Endothelial cell (in vitro differentiated cells): ENCODE data around the gene GALNT16. TPM values are rescaled to one million over a fixed set of nuclear protein-coding genes. Genes with fewer than 3 reads are reported as not detected.

Experiments
- DNase-seq: peaks from one replicate; pipeline ENCODE4 v3.0.0; 2021; ENCODE audit warnings: low spot score
- H3K27ac Mint-ChIP-seq: one replicate; pipeline ENCODE4 v1.8.0; 2021; ENCODE audit warnings: mixed read lengths, inconsistent platforms; ENCODE audit not compliant: unreplicated experiment
- H3K27me3 Mint-ChIP-seq: one replicate; pipeline ENCODE4 v1.8.0; 2021; ENCODE audit warnings: mild to moderate bottlenecking, moderate library complexity, mixed read lengths, inconsistent platforms; ENCODE audit not compliant: unreplicated experiment
- H3K36me3 Mint-ChIP-seq: one replicate; pipeline ENCODE4 v1.8.0; 2021; ENCODE audit warnings: mild to moderate bottlenecking, low read depth, mixed read lengths, inconsistent platforms; ENCODE audit not compliant: unreplicated experiment
- H3K4me1 Mint-ChIP-seq: one replicate; pipeline ENCODE4 v1.8.0; 2021; ENCODE audit warnings: mild to moderate bottlenecking, mixed read lengths, inconsistent platforms; ENCODE audit not compliant: unreplicated experiment
- H3K4me3 Mint-ChIP-seq: one replicate; pipeline ENCODE4 v1.8.0; 2021; ENCODE audit warnings: mild to moderate bottlenecking, mixed read lengths, inconsistent platforms; ENCODE audit not compliant: unreplicated experiment
- H3K9me3 Mint-ChIP-seq: one replicate; pipeline ENCODE4 v1.8.0; 2021; ENCODE audit warnings: mixed read lengths, inconsistent platforms; ENCODE audit not compliant: unreplicated experiment
- total RNA-seq: library from RNA; stranded (reverse); fragmentation: NEBNext Ultra II Directional; extraction: Animal tissue kit (Norgen Biotek cat#: 25700); gene quantifications from one replicate; pipeline ENCODE4 v1.2.1, GENCODE V29; 2021; ENCODE audit not compliant: unreplicated experiment
- TF ChIP-seq, protein P1 (sequence below): fragments of 200-600 bp; sonication (generic); IDR thresholded peaks from one replicate; pipeline ENCODE4 v1.5.0; 2021; ENCODE audit warnings: antibody characterized with exemption; ENCODE audit not compliant: unreplicated experiment

Gene GALNT16
- total RNA-seq, 1 donor from 2014 or later: 2.8 TPM

DNA sequence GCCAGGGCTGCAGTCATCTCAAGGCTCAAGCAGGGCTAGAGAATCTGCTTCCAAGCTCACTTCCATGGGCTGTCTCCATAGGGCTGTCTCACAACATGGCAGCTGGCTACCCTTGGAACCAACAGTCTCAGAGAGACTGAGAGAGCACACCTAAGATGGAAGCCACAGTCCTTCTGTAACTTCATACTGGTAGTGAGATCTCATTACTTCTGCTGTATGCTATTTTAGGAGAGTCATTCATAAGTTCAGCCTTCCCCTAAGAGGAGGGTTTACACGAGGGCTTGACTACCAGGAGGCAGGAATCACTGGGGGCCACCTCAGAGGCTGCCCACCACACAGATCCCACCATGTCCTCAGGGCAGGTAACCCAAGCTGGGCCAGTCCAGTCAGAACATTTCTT is 108.4 kb downstream of the GALNT16 start:
- peaks cover 5% of the 10 kb centered on the region for H3K27me3 Mint-ChIP-seq
- no peak overlapping the region for H3K4me3 Mint-ChIP-seq
- TF ChIP-seq, protein P1, sequence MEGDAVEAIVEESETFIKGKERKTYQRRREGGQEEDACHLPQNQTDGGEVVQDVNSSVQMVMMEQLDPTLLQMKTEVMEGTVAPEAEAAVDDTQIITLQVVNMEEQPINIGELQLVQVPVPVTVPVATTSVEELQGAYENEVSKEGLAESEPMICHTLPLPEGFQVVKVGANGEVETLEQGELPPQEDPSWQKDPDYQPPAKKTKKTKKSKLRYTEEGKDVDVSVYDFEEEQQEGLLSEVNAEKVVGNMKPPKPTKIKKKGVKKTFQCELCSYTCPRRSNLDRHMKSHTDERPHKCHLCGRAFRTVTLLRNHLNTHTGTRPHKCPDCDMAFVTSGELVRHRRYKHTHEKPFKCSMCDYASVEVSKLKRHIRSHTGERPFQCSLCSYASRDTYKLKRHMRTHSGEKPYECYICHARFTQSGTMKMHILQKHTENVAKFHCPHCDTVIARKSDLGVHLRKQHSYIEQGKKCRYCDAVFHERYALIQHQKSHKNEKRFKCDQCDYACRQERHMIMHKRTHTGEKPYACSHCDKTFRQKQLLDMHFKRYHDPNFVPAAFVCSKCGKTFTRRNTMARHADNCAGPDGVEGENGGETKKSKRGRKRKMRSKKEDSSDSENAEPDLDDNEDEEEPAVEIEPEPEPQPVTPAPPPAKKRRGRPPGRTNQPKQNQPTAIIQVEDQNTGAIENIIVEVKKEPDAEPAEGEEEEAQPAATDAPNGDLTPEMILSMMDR: no peak
- no peaks in the 10 kb centered on the region for H3K9me3 Mint-ChIP-seq
- no peaks in the 10 kb centered on the region for H3K4me1 Mint-ChIP-seq
- no peak overlapping the region for H3K27ac Mint-ChIP-seq
- no peaks in the 10 kb centered on the region for H3K36me3 Mint-ChIP-seq
- no peak for DNase-seq

DNA sequence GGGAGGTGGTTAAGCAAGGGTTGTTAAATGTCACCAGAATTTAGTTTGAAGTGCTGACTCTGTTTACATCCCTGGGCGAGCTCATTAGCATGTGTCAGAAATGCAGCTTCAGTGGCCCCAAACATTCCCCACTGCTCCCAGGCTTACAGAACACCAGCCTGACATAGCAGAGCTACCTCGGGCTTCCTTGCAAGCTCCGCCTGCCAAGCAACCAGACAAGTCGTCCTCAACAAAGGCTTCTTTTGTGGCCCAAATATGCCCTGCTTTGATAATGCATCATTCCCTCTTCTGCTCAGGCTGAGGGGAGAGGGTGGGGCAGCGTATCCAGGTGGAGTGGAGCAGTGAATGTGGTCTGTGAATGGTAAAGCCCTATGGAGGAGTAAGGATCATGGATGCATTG is 110.1 kb downstream of the GALNT16 start:
- Mint-ChIP-seq H3K4me1 (no peaks in the 10 kb centered on the region), H3K4me3 (no peak overlapping the region), H3K9me3 (no peaks in the 10 kb centered on the region), H3K27me3 (peaks cover 5% of the 10 kb centered on the region), H3K36me3 (no peaks in the 10 kb centered on the region), H3K27ac (no peak overlapping the region)
- no peak for DNase-seq
- TF ChIP-seq, protein P1: no peak

DNA sequence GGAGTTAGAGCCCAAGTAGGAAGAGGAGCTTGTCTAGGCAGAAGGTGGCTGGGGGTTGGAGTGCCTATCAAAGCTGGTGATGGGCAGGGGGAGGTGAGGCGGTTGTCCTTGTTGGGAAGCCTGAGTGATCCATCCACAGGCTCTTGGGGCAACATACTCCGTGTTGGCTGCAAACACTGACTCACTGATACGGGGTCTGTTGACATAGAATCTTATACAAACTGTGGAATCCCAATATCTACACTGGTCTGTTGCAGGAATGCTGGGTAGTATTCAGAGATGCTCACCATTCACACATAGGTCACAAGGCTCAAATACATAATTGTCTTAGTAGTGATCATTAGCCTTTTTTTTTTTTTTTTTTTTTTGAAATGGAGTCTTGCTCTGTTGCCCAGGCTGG is 112.2 kb downstream of the GALNT16 start:
- Mint-ChIP-seq H3K36me3 (peaks cover 18% of the 10 kb centered on the region), H3K27ac (no peak overlapping the region), H3K9me3 (no peaks in the 10 kb centered on the region), H3K27me3 (peaks cover 2% of the 10 kb centered on the region), H3K4me1 (no peaks in the 10 kb centered on the region), H3K4me3 (no peak overlapping the region)
- DNase-seq: no peak
- TF ChIP-seq, protein P1: no peak

DNA sequence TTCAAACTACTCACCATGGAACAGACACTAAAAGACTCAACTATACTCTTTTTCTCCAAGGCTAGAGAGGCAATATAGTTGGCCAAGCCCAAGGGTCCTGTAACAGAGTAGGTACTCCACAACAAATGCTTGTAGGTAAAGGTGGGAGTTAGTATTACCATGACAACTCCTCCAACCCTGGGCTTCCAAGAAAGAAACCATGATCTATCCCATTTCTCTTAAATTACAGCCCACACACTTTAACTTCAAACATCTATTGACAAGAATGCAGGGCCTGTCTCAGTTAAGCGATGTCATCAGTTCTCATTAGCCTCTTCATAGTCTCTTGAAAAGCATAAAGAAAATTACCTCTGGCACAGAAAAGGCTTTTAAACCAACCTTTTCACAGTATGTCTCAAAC is 113.1 kb downstream of the GALNT16 start:
- peaks cover 18% of the 10 kb centered on the region for H3K36me3 Mint-ChIP-seq
- H3K9me3 Mint-ChIP-seq: no peaks in the 10 kb centered on the region
- H3K4me3 Mint-ChIP-seq: no peak overlapping the region
- no peak overlapping the region for H3K27ac Mint-ChIP-seq
- TF ChIP-seq, protein P1: no peak
- no peaks in the 10 kb centered on the region for H3K4me1 Mint-ChIP-seq
- peaks cover 2% of the 10 kb centered on the region for H3K27me3 Mint-ChIP-seq
- no peak for DNase-seq

DNA sequence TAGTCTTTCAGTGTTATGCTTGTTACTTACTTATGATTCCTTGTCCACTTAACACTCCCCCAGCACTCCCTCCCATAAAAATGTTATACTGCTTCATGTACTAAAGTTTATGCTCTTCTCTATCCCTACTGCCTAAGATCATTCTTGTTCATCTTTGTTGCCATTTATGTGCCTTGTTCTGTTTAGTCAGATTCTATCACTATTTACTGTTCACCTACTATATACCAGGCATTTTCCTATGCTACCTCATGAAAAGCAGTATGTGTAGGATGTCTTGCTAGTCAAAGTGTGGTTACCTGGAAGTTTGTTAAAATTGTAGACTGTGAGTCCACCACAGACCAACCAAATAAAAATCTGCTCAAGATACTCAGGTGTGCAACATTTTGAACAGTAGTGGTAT is 114.3 kb downstream of the GALNT16 start:
- Mint-ChIP-seq H3K4me3 (no peak overlapping the region), H3K27me3 (peaks cover 2% of the 10 kb centered on the region), H3K9me3 (no peaks in the 10 kb centered on the region), H3K4me1 (no peaks in the 10 kb centered on the region), H3K36me3 (peaks cover 19% of the 10 kb centered on the region), H3K27ac (no peak overlapping the region)
- TF ChIP-seq, protein P1: no peak
- DNase-seq: no peak
